PC-3 (cell line): ENCODE data around the gene MCF2L2. TPM values are rescaled to one million over a fixed set of nuclear protein-coding genes. Genes with fewer than 3 reads are reported as not detected.
A peak's percentile ranks its signal among the peaks of the same experiment; 100 is the strongest.

Experiments
- ATAC-seq: fragments of 200-7000 bp; cut with Tn5 transposase; 2 replicates; pipeline ENCODE4 v1.9.1; 2020; ENCODE audit warnings: mild to moderate bottlenecking, moderate library complexity
- BruUV-seq: library from RNA; stranded (reverse); fragments of 400-500 nt; replicated peaks from 2 replicates; lab custom pipeline; 2021; lab: Mats Ljungman, UMichigan
- CTCF ChIA-PET: fragments of 300-600 bp; sonication (Branson Sonifier 250); formaldehyde crosslinking; loops from one replicate; lab custom pipeline; 2022; ENCODE audit warnings: antibody characterized with exemption; lab: Charles Lee
- POLR2A ChIA-PET: fragments of 300-600 bp; sonication (Branson Sonifier 250); formaldehyde crosslinking; loops from one replicate; lab custom pipeline; 2022; ENCODE audit warnings: antibody characterized with exemption; ENCODE audit not compliant: unreplicated experiment; lab: Charles Lee
- DNase-seq: peaks from one replicate; pipeline ENCODE4 v3.0.0-alpha.2; 2015
- H2AFZ ChIP-seq: fragments of 300-600 bp; sonication (generic); 2 replicates; pipeline ENCODE4 v1.6.0; 2016; ENCODE audit warnings: antibody characterized with exemption, low read length
- H3F3A ChIP-seq: fragments of 300-600 bp; sonication (generic); one replicate; pipeline ENCODE4 v1.6.0; 2017; ENCODE audit warnings: antibody characterized with exemption, low read length, control low read depth, mild to moderate bottlenecking; ENCODE audit not compliant: unreplicated experiment
- H3K27ac ChIP-seq: fragments of 300-600 bp; sonication (generic); 2 replicates; pipeline ENCODE4 v1.5.1; 2016; ENCODE audit warnings: mild to moderate bottlenecking, low read length
- H3K27me3 ChIP-seq: fragments of 300-600 bp; sonication (generic); 2 replicates; pipeline ENCODE4 v1.6.1; 2016; ENCODE audit warnings: low read length, mixed read lengths
- H3K36me3 ChIP-seq: fragments of 300-600 bp; sonication (generic); 2 replicates; pipeline ENCODE4 v1.6.1; 2016; ENCODE audit warnings: low read depth, mixed run types, low read length, mixed read lengths
- H3K4me1 ChIP-seq: fragments of 300-600 bp; sonication (generic); 2 replicates; pipeline ENCODE4 v1.5.1; 2016; ENCODE audit warnings: low read length; ENCODE audit not compliant: insufficient read depth
- H3K4me2 ChIP-seq: fragments of 300-600 bp; sonication (generic); 2 replicates; pipeline ENCODE4 v1.6.0; 2016; ENCODE audit warnings: low read length
- H3K4me3 ChIP-seq: fragments of 300-600 bp; sonication (generic); 2 replicates; pipeline ENCODE4 v1.5.1; 2016; ENCODE audit warnings: mild to moderate bottlenecking, low read length, mixed read lengths
- H3K79me2 ChIP-seq: fragments of 300-600 bp; sonication (generic); 2 replicates; pipeline ENCODE4 v1.6.1; 2017; ENCODE audit warnings: low read length, mixed read lengths
- H3K9ac ChIP-seq: fragments of 300-600 bp; sonication (generic); 2 replicates; pipeline ENCODE4 v1.6.0; 2016; ENCODE audit warnings: mild to moderate bottlenecking, low read length
- H3K9me2 ChIP-seq: fragments of 300-600 bp; sonication (generic); replicated peaks from 2 replicates; pipeline ENCODE4 v1.6.1; 2016; ENCODE audit warnings: mixed run types, low read length, mixed read lengths
- H3K9me3 ChIP-seq: fragments of 300-600 bp; sonication (generic); 2 replicates; pipeline ENCODE4 v1.6.1; 2016; ENCODE audit warnings: low read length, mixed read lengths
- H4K20me1 ChIP-seq: fragments of 300-600 bp; sonication (generic); 2 replicates; pipeline ENCODE4 v1.6.1; 2016; ENCODE audit warnings: low read length, mixed read lengths
- EZH2 ChIP-seq: fragments of 300-600 bp; sonication (generic); IDR thresholded peaks from one replicate; pipeline ENCODE4 v1.6.1; 2017; ENCODE audit warnings: antibody characterized with exemption, mild to moderate bottlenecking, low read length; ENCODE audit not compliant: unreplicated experiment
- EZH2phosphoT487 ChIP-seq: fragments of 300-600 bp; sonication (generic); IDR thresholded peaks from 2 replicates; pipeline ENCODE4 v1.6.1; 2018; ENCODE audit warnings: mild to moderate bottlenecking, antibody characterized with exemption, low read length, borderline replicate concordance
- intact Hi-C: fragments of 100-400 bp; cut with micrococcal nuclease; formaldehyde crosslinking; loops from 2 replicates; pipeline ENCODE4 v1.9.0; 2023
- total RNA-seq: library from RNA; depleted of rRNA; stranded (reverse); fragments of >200 nt; gene quantifications from 2 replicates; pipeline ENCODE4 v1.2.3, GENCODE V29; 2014
- TF ChIP-seq, protein P1 (sequence below): fragments of 300-600 bp; sonication (generic); conservative IDR thresholded peaks from 2 replicates; pipeline ENCODE4 v1.5.1; 2017; ENCODE audit warnings: antibody characterized with exemption, low read depth, mild to moderate bottlenecking, low read length

The MCF2L2 gene
- total RNA-seq, 1 experiment from 2014 or later: 3.6 TPM

DNA sequence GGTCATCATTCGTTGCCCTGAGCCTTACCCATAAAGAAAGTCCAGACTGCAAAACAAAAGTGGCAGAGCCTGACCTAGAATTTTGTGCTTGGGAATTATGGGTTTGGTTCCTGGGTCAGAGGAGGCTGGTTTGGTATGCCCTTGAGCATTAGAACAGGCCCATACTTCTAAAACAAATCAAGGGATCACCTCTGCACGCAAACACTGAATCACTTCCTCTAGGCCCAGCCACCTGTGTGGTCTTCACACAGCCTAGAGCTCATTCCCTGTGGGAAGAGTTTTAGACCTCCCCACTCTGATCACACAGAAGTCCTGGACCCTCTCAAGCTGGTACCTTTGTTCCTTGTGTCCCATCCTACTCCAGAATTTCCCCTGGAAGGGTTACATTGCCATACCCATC, 116.0 kb downstream of the MCF2L2 start:
- H3F3A ChIP-seq: no peaks in the 10 kb centered on the region
- no peak overlapping the region for H3K9ac ChIP-seq
- H3K36me3 ChIP-seq: no peaks in the 10 kb centered on the region
- ChIA-PET CTCF (no interaction called here), POLR2A (no interaction called here)
- intact Hi-C loops: no loop called here
- H2AFZ ChIP-seq: no peak overlapping the region
- ATAC-seq (peak; percentile 72), DNase-seq (peak; percentile 52)
- no peaks in the 10 kb centered on the region for H3K79me2 ChIP-seq
- H3K9me3 ChIP-seq: no peaks in the 10 kb centered on the region
- H3K4me2 ChIP-seq: no peak overlapping the region
- no TSS peak for BruUV-seq
- H3K9me2 ChIP-seq: no peaks in the 10 kb centered on the region
- H4K20me1 ChIP-seq: no peaks in the 10 kb centered on the region
- no peak overlapping the region for H3K4me3 ChIP-seq
- peaks cover 37% of the 10 kb centered on the region for H3K4me1 ChIP-seq
- peak overlapping the region; percentile 42 for H3K27ac ChIP-seq
- no peak for TF ChIP-seq EZH2phosphoT487
- no peaks in the 10 kb centered on the region for H3K27me3 ChIP-seq

DNA sequence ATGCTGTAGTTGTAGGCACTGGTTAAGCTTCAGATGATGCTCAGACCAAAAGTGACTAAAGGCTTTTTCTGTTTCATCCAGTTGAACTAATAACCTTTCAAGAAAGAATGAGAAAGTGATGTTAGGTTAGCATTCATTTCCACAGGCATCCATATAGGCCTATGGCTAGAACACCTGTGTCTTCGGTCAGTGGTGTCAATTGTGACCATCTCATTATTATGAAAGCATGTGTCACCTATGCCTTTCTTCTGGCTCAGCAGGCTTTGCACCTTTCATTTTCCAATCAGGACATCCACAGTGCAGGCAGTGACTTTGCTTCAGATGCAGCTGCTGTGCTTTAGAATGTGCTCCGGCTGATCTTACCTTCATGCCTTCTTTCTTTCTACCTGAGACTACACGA, 117.5 kb downstream of the MCF2L2 start:
- no peaks in the 10 kb centered on the region for H3F3A ChIP-seq
- no peak overlapping the region for H3K4me2 ChIP-seq
- H3K79me2 ChIP-seq: no peaks in the 10 kb centered on the region
- TF ChIP-seq EZH2phosphoT487: no peak
- TF ChIP-seq EZH2: no peak
- TF ChIP-seq, protein P1, sequence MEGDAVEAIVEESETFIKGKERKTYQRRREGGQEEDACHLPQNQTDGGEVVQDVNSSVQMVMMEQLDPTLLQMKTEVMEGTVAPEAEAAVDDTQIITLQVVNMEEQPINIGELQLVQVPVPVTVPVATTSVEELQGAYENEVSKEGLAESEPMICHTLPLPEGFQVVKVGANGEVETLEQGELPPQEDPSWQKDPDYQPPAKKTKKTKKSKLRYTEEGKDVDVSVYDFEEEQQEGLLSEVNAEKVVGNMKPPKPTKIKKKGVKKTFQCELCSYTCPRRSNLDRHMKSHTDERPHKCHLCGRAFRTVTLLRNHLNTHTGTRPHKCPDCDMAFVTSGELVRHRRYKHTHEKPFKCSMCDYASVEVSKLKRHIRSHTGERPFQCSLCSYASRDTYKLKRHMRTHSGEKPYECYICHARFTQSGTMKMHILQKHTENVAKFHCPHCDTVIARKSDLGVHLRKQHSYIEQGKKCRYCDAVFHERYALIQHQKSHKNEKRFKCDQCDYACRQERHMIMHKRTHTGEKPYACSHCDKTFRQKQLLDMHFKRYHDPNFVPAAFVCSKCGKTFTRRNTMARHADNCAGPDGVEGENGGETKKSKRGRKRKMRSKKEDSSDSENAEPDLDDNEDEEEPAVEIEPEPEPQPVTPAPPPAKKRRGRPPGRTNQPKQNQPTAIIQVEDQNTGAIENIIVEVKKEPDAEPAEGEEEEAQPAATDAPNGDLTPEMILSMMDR: no peak
- no peak overlapping the region for H3K9ac ChIP-seq
- H3K27me3 ChIP-seq: no peaks in the 10 kb centered on the region
- no peaks in the 10 kb centered on the region for H3K36me3 ChIP-seq
- H4K20me1 ChIP-seq: no peaks in the 10 kb centered on the region
- no peak for DNase-seq
- ChIA-PET CTCF (no interaction called here), POLR2A (no interaction called here)
- BruUV-seq: no TSS peak
- H3K4me3 ChIP-seq: no peak overlapping the region
- H3K27ac ChIP-seq: no peak overlapping the region
- no peak for ATAC-seq
- H3K9me3 ChIP-seq: no peaks in the 10 kb centered on the region
- H3K9me2 ChIP-seq: no peaks in the 10 kb centered on the region
- peaks cover 46% of the 10 kb centered on the region for H3K4me1 ChIP-seq
- intact Hi-C loops: no loop called here
- no peak overlapping the region for H2AFZ ChIP-seq

DNA sequence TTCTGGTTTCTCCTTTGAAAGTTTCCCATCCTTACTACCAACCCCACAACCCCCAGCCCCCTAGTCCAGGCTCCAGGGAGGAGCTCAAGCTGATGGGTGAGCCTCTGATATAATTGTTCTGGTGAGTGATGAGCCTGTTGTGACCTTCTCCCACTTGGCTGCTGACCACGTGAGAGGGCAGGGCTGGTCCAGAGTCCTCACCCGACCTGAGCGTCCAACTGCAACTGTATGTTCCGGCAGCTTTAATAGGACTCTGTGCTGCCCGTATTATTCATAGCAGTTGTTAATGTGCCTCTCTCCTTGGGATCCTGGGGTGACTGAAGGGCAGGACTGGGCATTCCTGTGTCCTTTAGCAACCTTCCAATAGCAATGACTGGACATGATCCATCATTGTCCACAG, 119.1 kb downstream of the MCF2L2 start:
- Histone ChIP-seq H3K36me3 (no peaks in the 10 kb centered on the region), H3K4me3 (no peak overlapping the region), H3F3A (no peaks in the 10 kb centered on the region), H3K27ac (no peak overlapping the region), H3K27me3 (no peaks in the 10 kb centered on the region), H3K9me3 (no peaks in the 10 kb centered on the region), H3K4me1 (peaks cover 38% of the 10 kb centered on the region), H3K9me2 (no peaks in the 10 kb centered on the region), H3K4me2 (no peak overlapping the region), H3K9ac (no peak overlapping the region), H3K79me2 (no peaks in the 10 kb centered on the region), H2AFZ (no peak overlapping the region), H4K20me1 (no peaks in the 10 kb centered on the region)
- intact Hi-C loops: no loop called here
- no TSS peak for BruUV-seq
- no peak for ATAC-seq
- POLR2A ChIA-PET: no interaction called here
- CTCF ChIA-PET: no interaction called here
- TF ChIP-seq EZH2phosphoT487 (no peak), EZH2 (no peak)
- TF ChIP-seq, protein P1: no peak
- DNase-seq: no peak
